Measurements from ENCODE around the gene ERAP2.

- no peak for TF ChIP-seq CTCF (IDR thresholded peaks at IDR 0.05)
- no peak for TF ChIP-seq POLR2AphosphoS5 (IDR thresholded peaks at IDR 0.05)
These were observed 44.5 kb downstream of the ERAP2 start for GRCh38 chr5:96920744-96921355.
